A549 (cell line): ENCODE measurements around the gene CDH19. TPM values are rescaled to one million over a fixed set of nuclear protein-coding genes. Genes with fewer than 3 reads are reported as not detected.

ENCODE experiments used
- ATAC-seq, 2 experiments: fragments of 200-7000 bp in 1 of 2; fragments of >200 bp in 1 of 2; cut with Nextera tagmentation in 1 of 2; cut with Tn5 transposase in 1 of 2; 3 replicates each; pipeline versions ENCODE4 v1.8.0 to v1.9.1; 2018 to 2020; ENCODE audit warnings: mild to moderate bottlenecking in 1 of 2, moderate library complexity in 1 of 2
- CTCF ChIA-PET: fragments of 300-600 bp; sonication (Branson Sonifier 250); formaldehyde crosslinking; extraction: SDS; loops from one replicate; lab custom pipeline; 2021; ENCODE audit warnings: antibody characterized with exemption, inconsistent platforms; lab: Yijun Ruan, JAX
- POLR2A ChIA-PET: fragments of 350-600 bp; formaldehyde crosslinking; extraction: SDS; loops from one replicate; lab custom pipeline; 2021; ENCODE audit warnings: antibody characterized with exemption, inconsistent platforms; lab: Yijun Ruan, JAX
- DNase-seq, 2 experiments: peaks; one replicate each; pipeline versions ENCODE4 v3.0.0 to v3.0.0-alpha.2; 2011 to 2016; ENCODE audit warnings: low read depth in 1 of 2, low spot score in 1 of 2
- FAIRE-seq: peaks from 2 replicates; lab custom pipeline; 2011; peaks lifted over from hg19 to GRCh38; lab: Jason Lieb, UNC
- H3K27ac ChIP-seq, 2 experiments: fragments of >200 bp; sonication (Bioruptor Twin); formaldehyde crosslinking; 3 replicates each; pipeline ENCODE4 v1.5.1; 2016 to 2017
- H3K4me1 ChIP-seq: fragments of >200 bp; sonication (Bioruptor Twin); formaldehyde crosslinking; 3 replicates; pipeline ENCODE4 v1.6.1; 2016
- H3K4me2 ChIP-seq: fragments of >200 bp; sonication (Bioruptor Twin); formaldehyde crosslinking; 3 replicates; pipeline ENCODE4 v1.6.1; 2016
- H3K4me3 ChIP-seq: fragments of >200 bp; sonication (Bioruptor Twin); formaldehyde crosslinking; 3 replicates; pipeline ENCODE4 v1.5.1; 2016
- H3K9me3 ChIP-seq: fragments of >200 bp; sonication (Bioruptor Twin); formaldehyde crosslinking; 3 replicates; pipeline ENCODE4 v1.6.1; 2016
- ATOH8 ChIP-seq: fragments of 250-450 bp; sonication (Bioruptor Pico); IDR thresholded peaks from 2 replicates; pipeline ENCODE4 v1.5.0; 2020; ENCODE audit warnings: low read depth, mild to moderate bottlenecking, moderate library complexity
- BCL3 ChIP-seq: fragments of >200 bp; sonication (Bioruptor Twin); formaldehyde crosslinking; IDR thresholded peaks from 3 replicates; pipeline ENCODE4 v1.6.1; 2016
- CBX2 ChIP-seq: fragments of 200-600 bp; sonication (generic); IDR thresholded peaks from 2 replicates; pipeline ENCODE4 v1.6.1; 2016; ENCODE audit warnings: low read depth, mild to moderate bottlenecking, borderline replicate concordance
- CBX8 ChIP-seq: fragments of 200-600 bp; sonication (generic); IDR thresholded peaks from 2 replicates; pipeline ENCODE4 v1.6.1; 2016
- CTCF ChIP-seq: fragments of >200 bp; sonication (Bioruptor Twin); formaldehyde crosslinking; IDR thresholded peaks from 3 replicates; pipeline ENCODE4 v1.5.1; 2016
- E2F6 ChIP-seq: IDR thresholded peaks from 2 replicates; pipeline ENCODE4 v1.6.1; 2012; ENCODE audit warnings: low read depth, borderline replicate concordance
- EHMT2 ChIP-seq: fragments of 200-600 bp; sonication (generic); IDR thresholded peaks from 2 replicates; pipeline ENCODE4 v1.6.1; 2016; ENCODE audit warnings: antibody characterized with exemption, low read depth, mild to moderate bottlenecking, moderate library complexity
- EP300 ChIP-seq, 2 experiments: fragments of >200 bp; sonication (Bioruptor Twin); formaldehyde crosslinking; IDR thresholded peaks; 2 replicates in 1 of 2; 3 replicates in 1 of 2; pipeline ENCODE4 v1.6.1; 2016 to 2017
- FOXS1 ChIP-seq: fragments of 250-450 bp; sonication (Bioruptor Pico); IDR thresholded peaks from 2 replicates; pipeline ENCODE4 v1.5.0; 2020; ENCODE audit warnings: mild to moderate bottlenecking, moderate library complexity
- GATA3 ChIP-seq: IDR thresholded peaks from 2 replicates; pipeline ENCODE4 v1.6.1; 2012; ENCODE audit warnings: borderline replicate concordance
- HEYL ChIP-seq: fragments of 250-450 bp; sonication (Bioruptor Pico); IDR thresholded peaks from 2 replicates; pipeline ENCODE4 v1.8.0; 2021; ENCODE audit warnings: mild to moderate bottlenecking, moderate library complexity
- HOXB13 ChIP-seq: fragments of 250-450 bp; sonication (Bioruptor Pico); IDR thresholded peaks from 2 replicates; pipeline ENCODE4 v1.5.0; 2020; ENCODE audit warnings: low read depth, mild to moderate bottlenecking, moderate library complexity
- JUN ChIP-seq, 2 experiments: fragments of >200 bp; sonication (Bioruptor Twin); formaldehyde crosslinking; IDR thresholded peaks; 2 replicates in 1 of 2; 3 replicates in 1 of 2; pipeline ENCODE4 v1.6.1; 2016 to 2017
- KDM1A ChIP-seq: fragments of 200-600 bp; sonication (generic); IDR thresholded peaks from 2 replicates; pipeline ENCODE4 v1.6.1; 2016; ENCODE audit warnings: low read depth, mild to moderate bottlenecking
- MAFK ChIP-seq: fragments of 450-650 bp; IDR thresholded peaks from 2 replicates; pipeline ENCODE4 v1.6.1; 2014; ENCODE audit not compliant: partially characterized antibody
- MAX ChIP-seq: IDR thresholded peaks from 2 replicates; pipeline ENCODE4 v1.6.1; 2012
- MAZ ChIP-seq: fragments of 150-350 bp; IDR thresholded peaks from 2 replicates; pipeline ENCODE4 v1.6.1; 2014; ENCODE audit warnings: antibody characterized with exemption, low read depth, low read length, borderline replicate concordance
- NR3C1 ChIP-seq: fragments of >200 bp; sonication (Bioruptor Twin); formaldehyde crosslinking; IDR thresholded peaks from 3 replicates; pipeline ENCODE4 v1.6.1; 2017
- PBX3 ChIP-seq: IDR thresholded peaks from 2 replicates; pipeline ENCODE4 v1.6.1; 2012
- PHF8 ChIP-seq: fragments of 200-600 bp; sonication (generic); IDR thresholded peaks from 2 replicates; pipeline ENCODE4 v1.6.1; 2016; ENCODE audit warnings: low read depth, mild to moderate bottlenecking, antibody characterized with exemption, moderate library complexity, borderline replicate concordance
- POLR2A ChIP-seq: IDR thresholded peaks from 2 replicates; pipeline ENCODE4 v1.6.1; 2012; ENCODE audit warnings: mild to moderate bottlenecking, low read length
- POLR2AphosphoS2 ChIP-seq: conservative IDR thresholded peaks from 2 replicates; pipeline ENCODE4 v1.6.1; 2012; ENCODE audit warnings: low read length, improper control_type of control experiment, inconsistent platforms
- RAD21 ChIP-seq, 2 experiments: fragments of >200 bp in 1 of 2; sonication (Bioruptor Twin) in 1 of 2; formaldehyde crosslinking in 1 of 2; IDR thresholded peaks in 1 of 2; conservative IDR thresholded peaks in 1 of 2; 2 replicates in 1 of 2; 3 replicates in 1 of 2; pipeline ENCODE4 v1.6.1; 2012 to 2018; ENCODE audit warnings: inconsistent platforms in 1 of 2
- RARB ChIP-seq: fragments of 250-450 bp; sonication (Bioruptor Pico); IDR thresholded peaks from 2 replicates; pipeline ENCODE4 v1.8.0; 2021; ENCODE audit warnings: mild to moderate bottlenecking, moderate library complexity
- RFX5 ChIP-seq: fragments of 450-650 bp; IDR thresholded peaks from 2 replicates; pipeline ENCODE4 v1.7.1; 2014; ENCODE audit warnings: antibody characterized with exemption, mild to moderate bottlenecking, moderate library complexity
- SMC3 ChIP-seq: fragments of >200 bp; sonication (Bioruptor Twin); formaldehyde crosslinking; IDR thresholded peaks from 3 replicates; pipeline ENCODE4 v1.6.1; 2018; ENCODE audit warnings: inconsistent platforms
- TFCP2L1 ChIP-seq: fragments of 250-450 bp; sonication (Bioruptor Pico); IDR thresholded peaks from 2 replicates; pipeline ENCODE4 v1.5.0; 2021; ENCODE audit warnings: mild to moderate bottlenecking
- TP53 ChIP-seq: fragments of 250-450 bp; sonication (Bioruptor Pico); IDR thresholded peaks from 2 replicates; pipeline ENCODE4 v1.5.0; 2021; ENCODE audit warnings: mild to moderate bottlenecking, moderate library complexity
- ZC3H11A ChIP-seq: fragments of 450-650 bp; IDR thresholded peaks from 2 replicates; pipeline ENCODE4 v1.6.1; 2014; ENCODE audit warnings: antibody characterized with exemption, mild to moderate bottlenecking
- ZFP36 ChIP-seq: fragments of 450-650 bp; IDR thresholded peaks from 2 replicates; pipeline ENCODE4 v1.6.1; 2014; ENCODE audit warnings: borderline replicate concordance; ENCODE audit not compliant: partially characterized antibody
- WGBS: methylation state at CpG from one replicate; pipeline ENCODE4 v1.1.6; 2017; ENCODE audit errors: missing lambda C conversion rate; 5-methylcytosine and 5-hydroxymethylcytosine counted together
- polyA plus RNA-seq, 4 experiments: library from polyadenylated mRNA; depleted of rRNA in 3 of 4; stranded (reverse); fragments of >200 nt; fragmentation: RNase III in 1 of 4; extraction: RNeasy Plus Mini Kit Qiagen cat#74134 plus additional on column Dnase treatment in 1 of 4; gene quantifications; 2 replicates in 3 of 4; 3 replicates in 1 of 4; pipeline ENCODE4 v1.2.3, GENCODE V29; 2011 to 2017

CDH19 gene
- polyA plus RNA-seq, 2 of the 4 experiments (the other 2 are of a cell fraction) = 1.4 to 1.5 TPM

GRCh38 chr18:66562279-66562678, 41.6 kb downstream of the CDH19 start:
- H3K9me3 ChIP-seq = no peaks in the 10 kb centered on the region
- no peak overlapping the region for H3K4me2 ChIP-seq
- FAIRE-seq (no peak), ATAC-seq (no peak), DNase-seq (no peak)
- H3K27ac ChIP-seq = no peak overlapping the region
- no peaks in the 10 kb centered on the region for H3K4me1 ChIP-seq
- ChIA-PET CTCF (interaction anchor here (0.6 to 1.6 kb wide), 2 partner anchors 98 to 187 kb away, joined by 3 to 5 read pairs; no protein-coding TSS in a partner anchor), POLR2A (no interaction called here)
- TF ChIP-seq EP300 (IDR thresholded peaks at IDR 0.05) = no peak
- no peak for TF ChIP-seq ATOH8 (CRISPR knock-in tag)
- TF ChIP-seq ZC3H11A = no peak
- no peak for TF ChIP-seq CBX8
- TF ChIP-seq RARB (CRISPR knock-in tag) = no peak
- TF ChIP-seq MAX = no peak
- no peak for TF ChIP-seq CBX2
- no peak for TF ChIP-seq PHF8
- no peak for TF ChIP-seq HEYL (CRISPR knock-in tag)
- TF ChIP-seq ZFP36 = no peak
- no peak for TF ChIP-seq NR3C1
- no peak for TF ChIP-seq PBX3
- 56% methylated on average over 6 of the region's 6 CpGs for WGBS
- H3K4me3 ChIP-seq = no peak overlapping the region

- peak in 1 of 2 experiments; percentile 57; a peak in 2 of 6 replicates for ATAC-seq
- WGBS = 47% methylated on average over 4 of the region's 4 CpGs
- no peak for FAIRE-seq
Observed at GRCh38 chr18:66560094-66560493, 43.8 kb downstream of the CDH19 start.

More at GRCh38 chr18:66560094-66560493, 43.8 kb downstream of the CDH19 start:
- H3K9me3 ChIP-seq = no peaks in the 10 kb centered on the region
- ChIA-PET POLR2A (no interaction called here), CTCF (interaction anchor here (0.6 to 1.4 kb wide), 5 partner anchors 10 to 312 kb away, joined by 3 to 4 read pairs (median 4); no protein-coding TSS in a partner anchor)
- H3K27ac ChIP-seq = no peak overlapping the region
- no peaks in the 10 kb centered on the region for H3K4me1 ChIP-seq
- TF ChIP-seq SMC3 (peak; percentile 60), MAFK (peak; percentile 97), MAZ (no peak), POLR2AphosphoS2 (no peak), HOXB13 (no peak), E2F6 (no peak), GATA3 (no peak), RARB (CRISPR knock-in tag) (no peak), JUN (IDR thresholded peaks at IDR 0.05) (no peak), EHMT2 (no peak), TFCP2L1 (no peak), KDM1A (no peak), EP300 (IDR thresholded peaks at IDR 0.05) (no peak), BCL3 (no peak), CTCF (peak; percentile 39; the same call in 2 of the 3 replicates), CBX2 (no peak), TP53 (CRISPR knock-in tag) (no peak), RAD21 (conservative IDR thresholded peaks at IDR 0.05 in 1 of 2, IDR thresholded peaks at IDR 0.05 in 1 of 2) (peak; percentile 27 to 44; a peak in 2 of 5 replicates), NR3C1 (no peak), RFX5 (no peak), FOXS1 (CRISPR knock-in tag) (no peak), POLR2A (no peak)
- peak in 1 of 2 experiments; percentile 51 for DNase-seq
- H3K4me2 ChIP-seq = no peak overlapping the region
- H3K4me3 ChIP-seq = no peak overlapping the region
